HG03342 (cell line): ENCODE results near the gene PROSER3.
"Not testable (repeated sequence)": the region's sequence is repeated elsewhere in the genome, so short reads cannot be mapped to it uniquely, and the experiment has no call there.

ENCODE experiments used
- ATAC-seq: cut with Tn5 transposase; IDR thresholded peaks from one replicate; pipeline ENCODE4 v1.9.1; 2021; ENCODE audit warnings: mild to moderate bottlenecking, moderate library complexity; ENCODE audit not compliant: unreplicated experiment

The PROSER3 gene

GRCh38 chr19:35789978-35790944, 32.3 kb downstream of the PROSER3 start:
- no peak for ATAC-seq

- no peak for ATAC-seq
Observed at GRCh38 chr19:35790981-35791813, 33.2 kb downstream of the PROSER3 start.

- no peak for ATAC-seq
Observed at GRCh38 chr19:35791814-35792279, 33.9 kb downstream of the PROSER3 start.

GRCh38 chr19:35792312-35792711, 34.3 kb downstream of the PROSER3 start:
- ATAC-seq = no peak

- ATAC-seq = no peak
Observed at GRCh38 chr19:35792888-35793287, 34.9 kb downstream of the PROSER3 start.

GRCh38 chr19:35793381-35794165, 35.6 kb downstream of the PROSER3 start:
- no peak for ATAC-seq

GRCh38 chr19:35795564-35795963, 37.6 kb downstream of the PROSER3 start:
- not testable (repeated sequence) for ATAC-seq

- no peak for ATAC-seq
Observed at GRCh38 chr19:35796645-35797542, 38.9 kb downstream of the PROSER3 start.

- ATAC-seq = no peak
Observed at GRCh38 chr19:35797663-35798062, 39.7 kb downstream of the PROSER3 start.

- no peak for ATAC-seq
Observed at GRCh38 chr19:35801828-35802227, 43.9 kb downstream of the PROSER3 start.

- no peak for ATAC-seq
Observed at GRCh38 chr19:35805526-35806102, 47.6 kb downstream of the PROSER3 start.

- ATAC-seq = no peak
Observed at GRCh38 chr19:35806597-35806996, 48.6 kb downstream of the PROSER3 start.

GRCh38 chr19:35807633-35808032, 49.7 kb downstream of the PROSER3 start:
- ATAC-seq = no peak

GRCh38 chr19:35811317-35812219, 53.6 kb downstream of the PROSER3 start:
- ATAC-seq = no peak

GRCh38 chr19:35812220-35813042, 54.5 kb downstream of the PROSER3 start, which contains the start of gene PRODH2:
Gene PRODH2 (minus strand): TSS chr19:35812845. CDS start chr19:35812805, 40 bp downstream.
- no peak for ATAC-seq

- no peak for ATAC-seq
Observed at GRCh38 chr19:35813043-35813890, 55.3 kb downstream of the PROSER3 start.
